OCI-LY7 (cell line): ENCODE data around the gene ACOT8. TPM values are rescaled to one million over a fixed set of nuclear protein-coding genes. Genes with fewer than 3 reads are reported as not detected.

ENCODE experiments used
- BruUV-seq: library from RNA; stranded (reverse); fragments of 400-500 nt; replicated peaks from 2 replicates; lab custom pipeline; 2021; lab: Mats Ljungman, UMichigan
- CTCF ChIA-PET: fragments of 300-600 bp; sonication (Branson Sonifier 250); formaldehyde crosslinking; loops from one replicate; lab custom pipeline; 2022; ENCODE audit warnings: antibody characterized with exemption; ENCODE audit not compliant: unreplicated experiment; lab: Charles Lee
- POLR2A ChIA-PET: fragments of 300-600 bp; sonication (Branson Sonifier 250); formaldehyde crosslinking; loops from one replicate; lab custom pipeline; 2022; ENCODE audit warnings: antibody characterized with exemption; lab: Charles Lee
- DNase-seq: peaks from one replicate; pipeline ENCODE4 v3.0.0-alpha.2; 2015; ENCODE audit warnings: low spot score
- H2AFZ ChIP-seq: fragments of 200-600 bp; sonication (generic), shearing (Covaris generic); 2 replicates; pipeline ENCODE4 v1.6.1; 2014; ENCODE audit warnings: mild to moderate bottlenecking, antibody characterized with exemption, low read length, moderate library complexity
- H3K27ac ChIP-seq: fragments of 200-600 bp; sonication (generic); 2 replicates; pipeline ENCODE4 v1.5.1; 2014; ENCODE audit warnings: mixed run types, low read depth, mild to moderate bottlenecking, moderate library complexity, low read length, inconsistent platforms; ENCODE audit not compliant: poor library complexity, severe bottlenecking
- H3K36me3 ChIP-seq: fragments of 200-600 bp; sonication (generic); 2 replicates; pipeline ENCODE4 v1.6.1; 2014; ENCODE audit warnings: mild to moderate bottlenecking, antibody characterized with exemption, low read length, moderate library complexity, mixed read lengths; ENCODE audit not compliant: insufficient read depth
- H3K4me1 ChIP-seq: fragments of 200-600 bp; sonication (generic); 2 replicates; pipeline ENCODE4 v1.5.1; 2014; ENCODE audit warnings: mild to moderate bottlenecking, low read length; ENCODE audit not compliant: insufficient read depth, poor library complexity, severe bottlenecking
- H3K4me2 ChIP-seq: fragments of 200-600 bp; sonication (generic); 2 replicates; pipeline ENCODE4 v1.6.1; 2014; ENCODE audit warnings: mild to moderate bottlenecking, low read length
- H3K4me3 ChIP-seq: fragments of 200-600 bp; sonication (generic); 2 replicates; pipeline ENCODE4 v1.5.1; 2014; ENCODE audit warnings: mild to moderate bottlenecking, low read depth, low read length; ENCODE audit not compliant: poor library complexity, severe bottlenecking
- H3K79me2 ChIP-seq: fragments of 200-600 bp; sonication (generic); 2 replicates; pipeline ENCODE4 v1.6.1; 2016; ENCODE audit warnings: low read depth, mild to moderate bottlenecking, low read length, moderate library complexity, mixed read lengths; ENCODE audit not compliant: insufficient read depth
- H3K9me2 ChIP-seq: fragments of 200-600 bp; sonication (generic); 2 replicates; pipeline ENCODE4 v1.6.1; 2016; ENCODE audit warnings: mild to moderate bottlenecking, low read length, mixed read lengths; ENCODE audit not compliant: insufficient read depth
- H3K9me3 ChIP-seq: fragments of 200-600 bp; sonication (generic); 2 replicates; pipeline ENCODE4 v1.6.1; 2014; ENCODE audit warnings: mild to moderate bottlenecking, mixed run types, low read length, mixed read lengths
- H4K20me1 ChIP-seq: fragments of 200-600 bp; sonication (generic); 2 replicates; pipeline ENCODE4 v1.6.1; 2014; ENCODE audit warnings: mild to moderate bottlenecking, antibody characterized with exemption, low read length, moderate library complexity, mixed read lengths; ENCODE audit not compliant: insufficient read depth
- EZH2phosphoT487 ChIP-seq: fragments of 200-600 bp; sonication (generic); IDR thresholded peaks from 2 replicates; pipeline ENCODE4 v1.6.1; 2018; ENCODE audit warnings: low read depth, borderline replicate concordance, mild to moderate bottlenecking, mixed run types, antibody characterized with exemption, low read length, moderate library complexity, mixed read lengths
- intact Hi-C: fragments of 100-400 bp; cut with micrococcal nuclease; formaldehyde crosslinking; loops from one replicate; pipeline ENCODE4 v1.10.0; 2022; ENCODE audit not compliant: unreplicated experiment
- total RNA-seq, 2 experiments: library from RNA; depleted of rRNA in 1 of 2; stranded (reverse); fragments of >200 nt in 1 of 2; shearing (Covaris generic) in 1 of 2; gene quantifications; 2 replicates each; pipeline ENCODE4 v1.2.3, GENCODE V29; 2014 to 2022
- TF ChIP-seq, protein P1 (sequence below): fragments of 200-600 bp; sonication (generic); conservative IDR thresholded peaks from 2 replicates; pipeline ENCODE4 v1.5.1; 2014; ENCODE audit warnings: mild to moderate bottlenecking, antibody characterized with exemption, low read length, moderate library complexity, mixed read lengths

ACOT8 gene
- total RNA-seq, 2 experiments from 2014 or later, result 28.2 to 37.1 TPM

DNA sequence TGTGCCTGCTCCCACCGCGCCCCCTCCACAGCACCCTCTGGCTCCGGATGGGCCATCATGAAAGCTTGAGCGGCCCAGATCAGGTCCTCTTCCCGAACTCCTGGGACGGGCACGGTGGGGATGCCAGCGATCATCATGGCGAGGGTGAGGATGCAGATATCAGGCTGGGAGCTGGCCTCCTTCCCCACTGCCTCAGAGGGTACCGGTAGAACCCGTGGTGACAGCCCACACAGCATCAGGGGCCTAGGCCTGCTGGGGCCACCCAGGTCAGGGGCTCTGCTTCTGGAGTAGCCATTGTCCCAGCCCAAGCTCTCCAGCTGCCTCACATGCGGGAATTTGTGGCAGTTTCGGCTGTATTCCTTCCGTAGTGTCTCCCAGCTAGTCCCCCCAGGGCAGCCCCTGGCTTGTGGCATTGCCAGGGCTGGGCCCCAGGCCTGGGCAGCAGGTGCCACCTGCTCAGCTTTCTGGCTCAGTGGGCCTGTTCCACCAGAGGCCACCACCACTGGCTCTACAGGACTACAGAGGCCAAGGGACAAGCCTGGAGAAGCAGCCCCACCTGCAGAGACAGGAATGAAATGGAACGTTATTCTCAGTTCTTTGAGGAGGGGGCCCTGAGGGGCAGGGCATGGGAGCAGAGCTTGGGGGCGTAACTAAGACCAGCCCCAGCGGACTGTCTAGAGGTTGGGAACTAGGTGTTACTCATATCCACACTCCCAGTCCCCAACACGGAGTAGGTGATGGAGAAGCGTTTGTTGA lies 29.6 kb upstream of the ACOT8 start:
- Histone ChIP-seq H3K9me3 (no peaks in the 10 kb centered on the region), H3K4me1 (peaks cover 9% of the 10 kb centered on the region), H3K9me2 (no peaks in the 10 kb centered on the region), H3K4me2 (no peak overlapping the region), H3K4me3 (no peak overlapping the region), H4K20me1 (no peaks in the 10 kb centered on the region), H3K79me2 (peaks cover 4% of the 10 kb centered on the region; the same call in 1 of the 2 replicates), H3K27ac (no peak overlapping the region), H2AFZ (no peak overlapping the region), H3K36me3 (peaks cover 24% of the 10 kb centered on the region)
- no TSS peak for BruUV-seq
- no peak for DNase-seq
- TF ChIP-seq EZH2phosphoT487, result no peak
- TF ChIP-seq, protein P1, sequence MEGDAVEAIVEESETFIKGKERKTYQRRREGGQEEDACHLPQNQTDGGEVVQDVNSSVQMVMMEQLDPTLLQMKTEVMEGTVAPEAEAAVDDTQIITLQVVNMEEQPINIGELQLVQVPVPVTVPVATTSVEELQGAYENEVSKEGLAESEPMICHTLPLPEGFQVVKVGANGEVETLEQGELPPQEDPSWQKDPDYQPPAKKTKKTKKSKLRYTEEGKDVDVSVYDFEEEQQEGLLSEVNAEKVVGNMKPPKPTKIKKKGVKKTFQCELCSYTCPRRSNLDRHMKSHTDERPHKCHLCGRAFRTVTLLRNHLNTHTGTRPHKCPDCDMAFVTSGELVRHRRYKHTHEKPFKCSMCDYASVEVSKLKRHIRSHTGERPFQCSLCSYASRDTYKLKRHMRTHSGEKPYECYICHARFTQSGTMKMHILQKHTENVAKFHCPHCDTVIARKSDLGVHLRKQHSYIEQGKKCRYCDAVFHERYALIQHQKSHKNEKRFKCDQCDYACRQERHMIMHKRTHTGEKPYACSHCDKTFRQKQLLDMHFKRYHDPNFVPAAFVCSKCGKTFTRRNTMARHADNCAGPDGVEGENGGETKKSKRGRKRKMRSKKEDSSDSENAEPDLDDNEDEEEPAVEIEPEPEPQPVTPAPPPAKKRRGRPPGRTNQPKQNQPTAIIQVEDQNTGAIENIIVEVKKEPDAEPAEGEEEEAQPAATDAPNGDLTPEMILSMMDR, result no peak
- intact Hi-C loops, result no loop called here
- ChIA-PET POLR2A (interaction anchor here (0.6 kb wide), 1 partner anchor 1518 kb away, joined by 3 read pairs; no protein-coding TSS in a partner anchor), CTCF (no interaction called here)

DNA sequence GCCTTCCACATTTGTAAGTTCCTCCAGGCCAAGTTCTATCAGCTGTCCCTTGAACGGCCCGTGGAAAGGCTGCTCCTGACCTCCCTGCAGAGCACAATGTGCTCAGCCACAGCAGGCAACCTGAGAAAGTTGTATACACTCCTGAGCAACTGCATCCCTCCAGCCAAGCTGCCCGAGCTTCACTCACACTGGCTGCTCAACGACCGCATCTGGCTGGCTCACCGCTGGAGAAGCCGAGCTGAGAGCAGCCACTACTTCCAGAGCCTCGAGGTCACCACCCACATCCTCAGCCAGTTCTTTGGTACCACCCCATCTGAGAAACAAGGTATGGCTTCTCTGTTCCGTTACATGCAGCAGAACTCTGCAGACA lies 25.9 kb upstream of the ACOT8 start:
- CTCF ChIA-PET, result no interaction called here

More for the DNA sequence above, 25.9 kb upstream of the ACOT8 start:
- Histone ChIP-seq H3K9me3 (no peaks in the 10 kb centered on the region), H3K9me2 (no peaks in the 10 kb centered on the region), H3K4me3 (no peak overlapping the region), H3K36me3 (peaks cover 24% of the 10 kb centered on the region), H2AFZ (no peak overlapping the region), H3K4me2 (no peak overlapping the region), H3K27ac (no peak overlapping the region), H3K79me2 (peaks cover 11% of the 10 kb centered on the region; the same call in 1 of the 2 replicates), H3K4me1 (peaks cover 4% of the 10 kb centered on the region), H4K20me1 (no peaks in the 10 kb centered on the region)
- intact Hi-C loops, result no loop called here
- no TSS peak for BruUV-seq
- POLR2A ChIA-PET, result interaction anchor here (1.0 to 1.6 kb wide), 2 partner anchors 8 to 27 kb away, joined by 3 to 4 read pairs; partner anchors contain the start of genes CTSA and NEURL2
- DNase-seq, result no peak
- TF ChIP-seq EZH2phosphoT487, result no peak
- TF ChIP-seq, protein P1, result no peak
